GM19452 (cell line): ENCODE measurements around the gene SERPINA4.
"Not testable (repeated sequence)": the region's sequence is repeated elsewhere in the genome, so short reads cannot be mapped to it uniquely, and the experiment has no call there.

Experiments used
- ATAC-seq: cut with Tn5 transposase; IDR thresholded peaks from one replicate; pipeline ENCODE4 v1.9.1; 2021; ENCODE audit not compliant: unreplicated experiment

The SERPINA4 gene

DNA sequence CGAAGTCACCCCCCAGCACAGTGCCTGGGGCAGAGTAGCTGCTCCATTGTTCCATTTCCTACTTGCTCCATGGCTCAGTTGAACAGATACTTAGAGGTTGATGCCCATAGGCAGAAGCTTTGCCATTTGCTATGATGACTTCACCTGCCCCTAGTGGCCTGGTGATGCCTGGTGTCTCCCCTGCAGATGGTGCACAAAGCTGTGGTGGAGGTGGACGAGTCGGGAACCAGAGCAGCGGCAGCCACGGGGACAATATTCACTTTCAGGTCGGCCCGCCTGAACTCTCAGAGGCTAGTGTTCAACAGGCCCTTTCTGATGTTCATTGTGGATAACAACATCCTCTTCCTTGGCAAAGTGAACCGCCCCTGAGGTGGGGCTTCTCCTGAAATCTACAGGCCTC is 30.6 kb downstream of the SERPINA4 start:
- ATAC-seq = no peak

DNA sequence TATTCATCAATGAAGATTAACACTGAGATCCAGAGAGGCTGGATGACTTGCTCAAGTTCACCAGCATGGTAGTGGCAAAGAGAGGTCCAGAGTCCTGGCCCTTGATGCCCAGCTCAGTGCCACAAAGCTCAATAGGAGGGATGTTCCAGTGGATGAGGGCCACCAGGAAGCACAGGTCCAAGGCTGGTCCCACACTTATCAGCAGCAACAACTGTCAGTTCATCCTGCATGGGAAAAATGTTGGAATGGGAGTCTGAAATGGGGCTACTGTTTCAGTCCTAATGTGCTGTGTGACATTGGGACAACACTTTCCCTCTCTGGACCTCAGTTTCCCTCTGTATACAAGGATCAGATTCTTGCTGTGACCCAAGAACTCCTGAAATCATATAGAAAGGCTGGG is 31.2 kb downstream of the SERPINA4 start:
- ATAC-seq = no peak

DNA sequence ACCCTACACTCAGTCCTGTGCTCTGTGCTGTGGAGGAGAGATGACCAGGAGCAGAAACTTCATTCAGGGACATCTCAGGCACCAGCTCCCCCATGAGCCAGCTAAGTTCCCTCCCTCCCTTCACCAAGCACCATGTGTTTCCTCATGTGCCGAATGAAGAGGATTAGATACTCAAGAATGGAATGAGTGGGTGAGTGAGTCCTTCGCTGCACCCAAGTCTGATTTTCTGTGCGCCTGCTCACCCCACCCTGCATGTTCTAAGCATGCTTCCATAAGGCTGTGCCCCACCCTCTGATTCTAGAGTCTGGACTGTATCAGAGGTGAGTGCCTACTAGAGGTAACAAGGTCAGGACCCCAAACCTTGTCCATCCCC is 32.1 kb downstream of the SERPINA4 start:
- ATAC-seq = no peak

DNA sequence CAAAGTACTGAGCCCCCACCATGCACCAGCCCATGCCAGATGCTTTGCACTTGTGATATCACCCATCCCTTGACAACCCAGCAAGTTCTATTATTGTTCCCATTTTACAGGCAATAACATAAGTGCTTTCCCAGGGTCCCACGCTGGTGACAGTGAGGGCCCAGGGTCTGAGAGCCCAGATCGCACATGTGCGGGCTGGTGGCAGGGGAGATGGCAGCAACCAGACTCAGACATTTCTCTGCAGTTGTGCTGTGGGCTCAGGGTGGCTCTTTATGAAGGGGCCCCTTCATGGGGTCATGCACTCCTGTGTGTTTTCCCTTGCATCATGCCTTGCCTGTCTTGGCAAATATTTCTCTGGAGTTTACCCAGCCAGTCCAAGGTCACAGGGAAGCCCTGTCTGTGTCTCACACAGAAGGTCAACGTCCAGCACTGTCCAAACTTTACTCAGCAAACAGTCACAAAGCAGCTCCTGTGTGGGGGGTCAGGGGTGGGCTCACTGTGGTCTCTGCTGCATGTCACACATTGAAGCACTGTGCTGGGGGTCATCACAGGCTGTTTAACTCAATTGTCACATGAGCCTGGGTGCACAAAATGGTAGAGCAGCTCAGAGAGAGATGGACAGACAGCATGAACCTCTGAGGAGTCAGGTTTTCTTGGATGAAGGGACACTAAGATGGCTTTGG is 32.6 kb downstream of the SERPINA4 start:
- ATAC-seq = no peak

DNA sequence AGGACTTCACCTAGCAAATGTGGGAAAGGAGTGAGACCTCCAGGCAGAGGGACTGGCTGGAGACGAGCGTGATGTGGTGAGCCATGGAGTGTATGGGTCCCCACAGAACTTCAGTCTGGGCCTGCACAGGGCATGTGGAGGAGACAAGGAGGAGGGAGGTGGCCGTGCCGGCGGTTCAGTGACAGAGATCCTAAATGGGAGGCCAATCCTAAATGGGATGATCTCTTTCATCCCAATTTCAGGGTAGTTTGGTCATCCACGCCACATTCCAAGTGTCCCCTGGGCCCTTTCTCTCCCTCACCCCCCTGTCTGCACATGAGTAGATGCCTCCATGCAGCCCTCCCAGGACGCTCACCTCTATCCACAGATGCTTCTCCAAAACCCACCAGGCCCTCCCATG is 33.2 kb downstream of the SERPINA4 start:
- ATAC-seq = no peak

DNA sequence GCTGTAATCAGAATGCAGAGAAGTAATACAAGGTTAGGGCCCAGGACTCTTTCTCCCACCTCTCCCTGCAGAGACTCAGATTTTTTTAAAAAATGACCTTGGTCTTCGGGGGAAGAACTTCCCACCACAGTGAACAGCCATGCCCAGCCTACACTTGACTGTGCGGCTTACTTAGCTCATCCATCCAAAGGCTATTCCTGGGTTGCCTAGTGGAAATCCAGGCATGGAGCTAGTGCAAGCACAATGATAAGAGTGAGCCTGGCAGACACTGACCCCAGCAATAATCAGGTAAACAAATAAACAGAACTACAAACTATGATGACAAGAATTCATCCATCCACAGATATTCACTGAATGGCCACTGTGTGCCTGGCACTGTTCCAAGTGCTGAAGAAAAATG is 34.7 kb downstream of the SERPINA4 start:
- ATAC-seq = no peak

DNA sequence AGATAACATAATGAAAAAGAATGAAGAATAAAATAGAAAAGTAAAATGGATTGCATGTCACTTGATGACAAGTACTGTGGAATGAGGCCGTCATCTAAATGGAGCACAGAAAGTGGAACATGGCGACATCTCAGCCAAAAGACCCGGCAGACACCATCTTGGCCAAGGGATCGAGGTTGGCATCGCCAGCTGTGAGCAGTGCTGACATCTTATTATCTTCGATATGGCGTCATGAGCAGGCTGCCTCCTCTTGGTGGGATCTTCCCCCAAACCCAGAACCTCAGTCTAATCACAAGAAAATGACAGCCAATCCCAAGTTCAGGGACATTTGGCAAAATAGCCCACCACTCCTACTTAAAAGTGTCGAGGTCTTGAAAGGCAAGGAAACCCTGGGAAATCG is 35.1 kb downstream of the SERPINA4 start:
- ATAC-seq = no peak

DNA sequence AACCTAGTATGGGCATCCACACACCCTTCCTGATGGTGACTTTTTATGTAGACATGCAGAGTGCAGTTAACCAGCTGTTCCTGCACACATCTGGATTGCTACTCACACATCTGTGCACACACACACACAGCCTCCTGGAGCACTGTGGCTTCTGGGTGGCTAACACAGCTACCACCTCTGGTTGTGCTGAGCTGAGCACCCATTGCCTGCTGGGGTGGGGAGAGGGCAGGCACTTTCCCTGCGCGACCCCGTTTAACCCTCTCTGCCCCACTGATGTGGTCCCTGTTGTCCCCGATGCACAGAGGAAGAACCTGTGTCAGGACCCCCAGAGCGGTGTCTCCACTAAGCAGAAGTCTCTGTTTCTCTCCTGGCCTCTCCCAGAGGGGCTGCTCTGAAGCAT is 36.5 kb downstream of the SERPINA4 start:
- no peak for ATAC-seq

DNA sequence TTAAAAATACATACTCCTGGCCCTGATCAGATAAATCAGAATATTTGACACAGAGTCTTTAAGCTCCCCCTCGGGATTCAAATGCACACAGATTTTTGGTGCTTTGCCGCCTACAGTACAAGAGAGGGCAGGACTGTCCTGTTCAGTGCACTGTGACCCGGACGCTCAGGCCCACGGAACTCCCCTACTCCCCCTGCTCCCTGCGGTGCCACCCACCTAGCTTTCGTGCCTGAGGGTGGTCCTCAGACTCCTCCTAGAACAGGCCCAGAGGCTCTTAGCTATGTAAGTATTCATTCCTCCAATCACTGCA is 37.2 kb downstream of the SERPINA4 start:
- no peak for ATAC-seq

DNA sequence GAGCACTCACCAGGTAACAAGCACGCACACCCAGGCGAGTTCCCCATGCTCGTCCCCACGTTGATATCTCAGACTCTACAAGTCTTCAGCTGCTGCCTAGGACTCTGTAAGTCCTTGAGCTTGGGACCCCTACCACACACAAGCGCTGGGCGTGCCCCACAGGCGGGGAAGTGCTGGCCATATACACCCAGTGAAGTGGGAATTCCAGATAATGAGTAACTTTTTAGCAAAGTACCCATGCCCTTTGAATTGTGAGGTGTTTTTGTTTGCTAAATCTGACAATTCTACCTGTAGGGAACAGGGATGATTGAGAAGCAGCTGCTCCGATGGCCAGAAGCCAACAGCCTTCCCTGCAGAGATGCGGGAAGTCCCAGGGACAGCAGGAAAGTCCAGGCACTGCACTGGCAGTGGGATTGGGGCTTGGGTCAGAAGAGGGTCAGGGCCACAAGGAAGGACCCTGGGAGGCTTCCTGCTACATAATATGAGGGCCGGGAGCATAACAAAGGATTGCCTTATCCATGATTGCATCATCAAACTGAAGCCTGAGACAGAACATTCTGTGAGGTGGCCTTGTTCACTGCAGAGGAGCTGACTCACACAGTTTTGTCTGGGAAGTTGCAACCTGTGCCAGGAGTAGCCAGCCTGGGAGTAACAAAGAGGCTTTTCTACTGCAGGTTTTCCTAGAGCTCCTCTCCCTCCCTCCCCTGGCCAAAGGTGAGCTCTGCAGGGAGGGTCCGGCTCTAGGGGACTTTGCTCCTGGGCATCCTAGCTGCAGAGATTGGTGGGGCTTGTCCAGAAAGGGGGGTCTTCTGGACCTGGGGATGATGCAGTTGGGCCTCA is 37.8 kb downstream of the SERPINA4 start:
- no peak for ATAC-seq

DNA sequence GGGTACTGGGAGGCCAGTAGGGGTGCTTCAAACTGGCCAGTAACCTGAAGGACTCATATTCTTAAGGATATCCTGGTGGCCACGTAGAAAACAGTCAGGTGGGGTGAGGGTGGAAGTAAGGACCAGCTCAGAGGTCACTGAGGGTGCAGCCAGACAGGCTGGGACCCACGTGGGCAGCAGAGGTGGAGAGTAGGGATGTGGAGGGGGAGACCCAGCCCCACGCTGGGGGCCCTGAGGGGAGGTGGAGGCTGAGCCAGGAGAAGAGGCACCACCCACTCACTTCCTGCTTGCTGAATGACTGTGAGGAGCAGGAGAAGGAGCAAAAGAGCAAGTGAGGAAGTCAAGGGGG is 38.4 kb downstream of the SERPINA4 start:
- ATAC-seq = no peak

DNA sequence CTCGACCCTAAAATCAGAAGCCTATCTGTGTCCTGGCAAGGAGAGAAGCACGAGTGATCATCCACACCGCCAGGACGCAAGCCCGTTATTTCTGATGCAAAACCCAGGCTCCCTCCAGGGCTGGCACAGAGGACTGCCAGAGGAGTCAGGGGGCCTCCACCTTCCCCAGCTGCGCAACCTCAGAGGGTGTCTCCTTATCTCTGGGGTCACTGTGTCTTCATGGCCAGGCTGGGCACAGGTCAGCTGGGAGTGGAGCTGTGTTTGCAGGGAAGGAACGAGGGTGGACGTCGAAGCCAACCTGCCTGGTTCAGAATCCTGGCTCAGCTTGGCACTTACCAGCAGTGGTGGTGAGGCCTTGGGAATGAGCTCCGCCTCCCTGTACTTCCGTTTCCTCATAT is 38.9 kb downstream of the SERPINA4 start:
- ATAC-seq = no peak

DNA sequence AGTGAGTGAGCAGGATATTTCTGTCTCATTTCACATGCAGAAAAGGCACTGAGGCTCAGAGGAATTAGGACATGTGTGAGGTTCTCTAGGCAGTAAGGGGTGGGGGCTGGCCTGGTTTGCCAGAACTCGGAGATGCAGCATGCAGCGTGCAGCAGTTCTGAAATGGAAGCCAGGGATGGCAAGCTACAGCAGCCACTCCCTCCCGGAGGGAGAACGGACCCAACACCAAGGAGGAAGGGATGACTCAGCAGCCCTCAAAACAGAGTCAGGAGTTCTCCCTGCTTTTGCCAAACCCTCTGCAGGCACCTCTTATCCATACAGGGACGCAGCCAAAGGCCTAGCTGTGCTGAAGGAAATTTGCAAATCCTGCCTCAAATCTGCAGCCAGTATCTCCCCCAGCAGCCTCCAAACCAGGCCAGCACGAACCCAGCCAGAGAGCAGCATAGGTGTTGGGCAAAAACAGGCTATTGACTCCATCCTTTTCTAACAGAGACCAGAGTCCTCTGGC is 40.7 kb downstream of the SERPINA4 start:
- no peak for ATAC-seq

DNA sequence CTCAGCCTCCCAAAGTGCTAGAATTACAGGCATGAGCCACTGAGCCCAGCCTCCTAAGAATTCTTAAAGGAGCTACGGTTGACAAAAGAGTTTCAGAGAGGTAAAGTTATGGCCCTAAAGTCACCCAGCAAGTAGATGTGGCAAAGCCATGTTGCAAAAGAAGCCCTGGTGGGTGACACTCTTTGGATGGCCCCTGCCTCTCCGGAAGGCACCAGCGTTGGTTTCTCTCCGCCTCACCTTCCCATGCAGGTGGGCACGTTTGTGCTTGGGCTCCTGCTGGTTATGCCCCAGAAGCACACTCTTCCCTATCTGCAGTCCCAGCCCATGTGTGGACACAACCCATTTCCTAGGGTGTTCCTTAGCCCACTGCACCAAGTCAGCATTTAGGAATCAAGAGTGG is 41.5 kb downstream of the SERPINA4 start:
- no peak for ATAC-seq

DNA sequence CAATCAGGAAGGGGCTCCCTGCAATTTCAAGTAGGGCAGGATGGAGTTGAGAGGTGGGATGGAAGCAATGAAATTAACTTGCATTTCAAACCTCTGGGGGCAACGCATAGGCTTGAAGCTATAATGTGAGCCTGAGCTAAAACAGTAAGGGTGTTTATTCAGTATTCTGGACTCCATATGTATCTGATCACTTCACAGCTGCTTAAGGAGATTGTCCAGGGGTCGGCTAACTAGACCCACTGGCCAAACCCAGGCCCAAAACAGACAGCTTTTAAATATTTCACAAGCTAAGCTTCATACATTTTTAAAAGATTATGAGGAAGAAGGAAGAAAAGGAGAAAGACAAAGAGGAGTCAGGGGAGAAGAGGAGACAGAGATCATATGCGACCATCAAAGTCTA is 44.1 kb downstream of the SERPINA4 start:
- no peak for ATAC-seq

DNA sequence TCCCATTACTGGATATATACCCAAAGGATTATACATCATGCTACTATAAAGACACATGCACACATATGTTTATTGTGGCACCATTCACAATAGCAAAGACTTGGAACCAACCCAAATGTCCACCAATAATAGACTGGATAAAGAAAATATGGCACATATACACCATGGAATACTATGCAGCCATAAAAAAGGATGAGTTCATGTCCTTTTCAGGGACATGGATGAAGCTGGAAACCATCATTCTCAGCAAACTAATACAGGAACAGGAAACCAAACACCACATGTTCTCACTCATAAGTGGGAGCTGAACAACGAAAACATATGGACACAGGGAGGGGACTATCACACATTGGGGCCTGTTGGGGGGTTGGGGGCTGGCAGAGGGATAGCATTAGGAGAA is 47.7 kb downstream of the SERPINA4 start:
- not testable (repeated sequence) for ATAC-seq

DNA sequence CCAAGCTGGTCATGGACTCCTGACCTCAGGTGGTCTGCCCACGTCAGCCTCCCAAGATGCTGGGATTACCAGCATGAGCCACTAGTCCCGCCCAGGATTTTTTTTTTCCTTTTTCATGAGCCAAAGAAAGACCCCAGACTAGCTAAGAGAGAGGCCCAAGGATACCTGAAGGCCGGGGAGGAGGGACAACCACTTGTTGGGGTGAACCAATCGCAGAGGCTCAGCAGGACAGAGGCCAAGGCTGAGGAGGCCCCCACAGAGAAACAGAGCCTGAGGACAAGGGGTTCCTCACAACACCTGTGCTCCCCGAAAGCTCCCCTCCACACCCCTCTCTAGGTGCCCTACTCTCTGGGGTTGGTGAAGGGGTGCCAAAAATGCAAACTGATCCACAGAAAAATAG is 49.9 kb downstream of the SERPINA4 start:
- no peak for ATAC-seq

DNA sequence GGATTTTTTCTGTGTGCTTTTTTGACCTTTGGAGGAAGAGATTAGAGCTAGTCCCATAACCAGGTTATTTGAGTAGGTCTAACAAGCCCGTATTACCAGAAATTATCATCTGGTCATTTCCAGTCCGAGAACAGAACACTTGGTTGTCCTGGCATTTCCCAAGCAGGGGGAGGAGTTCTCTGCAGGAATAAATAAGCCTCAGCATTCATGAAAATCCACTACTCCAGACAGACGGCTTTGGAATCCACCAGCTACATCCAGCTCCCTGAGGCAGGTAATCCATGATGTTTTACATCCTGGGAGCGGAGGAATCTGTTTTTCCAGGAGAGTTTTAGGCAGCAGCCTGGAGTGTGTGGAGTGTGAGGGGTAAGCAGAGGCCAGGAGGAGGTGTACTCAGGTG is 50.9 kb downstream of the SERPINA4 start, which contains the start of gene SERPINA3:
Gene SERPINA3 (plus strand): TSS at position 218 of the 400 bp plus-strand sequence. CDS start 2,051 bp downstream, outside the sequence.
- no peak for ATAC-seq

DNA sequence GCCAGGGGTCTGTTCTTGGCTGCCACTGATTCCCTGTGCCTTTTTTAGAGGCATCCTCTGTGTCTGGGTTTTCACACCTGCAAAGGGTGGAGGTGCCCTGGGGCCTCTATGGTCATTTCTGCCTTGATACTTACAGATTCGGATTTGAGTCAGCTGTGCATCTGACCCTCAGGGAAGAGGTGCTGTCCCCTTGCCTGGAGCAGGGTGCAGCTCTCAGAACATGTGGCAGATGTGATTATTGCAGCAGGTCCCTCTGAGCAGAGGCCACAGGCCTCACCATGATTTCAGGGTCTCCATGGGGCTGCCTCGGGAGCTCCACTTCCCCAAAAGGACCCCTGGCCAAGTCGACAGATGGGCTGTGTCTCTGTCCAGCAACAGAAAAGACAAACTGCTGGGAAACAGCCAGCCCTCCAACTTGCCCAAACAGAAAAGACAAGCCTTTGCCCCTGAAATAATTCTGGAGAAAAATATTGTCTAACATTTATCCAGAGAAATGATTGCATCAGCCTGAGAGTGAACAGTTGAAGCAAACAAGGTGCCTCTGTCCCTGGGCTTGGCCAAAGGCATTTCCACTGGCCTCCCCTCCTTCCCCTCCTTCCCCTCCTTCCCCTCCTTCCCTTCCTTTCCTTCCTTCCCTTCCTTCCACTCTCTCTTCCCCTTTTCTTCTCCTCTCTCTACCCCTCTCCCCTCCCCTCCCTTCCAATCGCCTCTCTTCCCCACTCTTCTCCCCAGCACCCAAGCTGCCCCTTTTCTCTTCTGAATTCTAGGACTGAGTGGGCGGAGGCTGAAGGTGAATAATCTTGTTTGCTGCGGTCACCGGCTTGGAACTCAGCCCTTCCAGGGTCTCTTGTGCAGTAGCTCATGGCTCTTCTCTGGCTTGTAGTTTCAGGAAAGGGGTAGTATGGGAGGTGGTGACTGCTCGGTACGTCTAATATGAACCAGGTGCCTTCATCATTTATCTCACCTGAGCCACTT is 51.6 kb downstream of the SERPINA4 start:
- no peak for ATAC-seq

DNA sequence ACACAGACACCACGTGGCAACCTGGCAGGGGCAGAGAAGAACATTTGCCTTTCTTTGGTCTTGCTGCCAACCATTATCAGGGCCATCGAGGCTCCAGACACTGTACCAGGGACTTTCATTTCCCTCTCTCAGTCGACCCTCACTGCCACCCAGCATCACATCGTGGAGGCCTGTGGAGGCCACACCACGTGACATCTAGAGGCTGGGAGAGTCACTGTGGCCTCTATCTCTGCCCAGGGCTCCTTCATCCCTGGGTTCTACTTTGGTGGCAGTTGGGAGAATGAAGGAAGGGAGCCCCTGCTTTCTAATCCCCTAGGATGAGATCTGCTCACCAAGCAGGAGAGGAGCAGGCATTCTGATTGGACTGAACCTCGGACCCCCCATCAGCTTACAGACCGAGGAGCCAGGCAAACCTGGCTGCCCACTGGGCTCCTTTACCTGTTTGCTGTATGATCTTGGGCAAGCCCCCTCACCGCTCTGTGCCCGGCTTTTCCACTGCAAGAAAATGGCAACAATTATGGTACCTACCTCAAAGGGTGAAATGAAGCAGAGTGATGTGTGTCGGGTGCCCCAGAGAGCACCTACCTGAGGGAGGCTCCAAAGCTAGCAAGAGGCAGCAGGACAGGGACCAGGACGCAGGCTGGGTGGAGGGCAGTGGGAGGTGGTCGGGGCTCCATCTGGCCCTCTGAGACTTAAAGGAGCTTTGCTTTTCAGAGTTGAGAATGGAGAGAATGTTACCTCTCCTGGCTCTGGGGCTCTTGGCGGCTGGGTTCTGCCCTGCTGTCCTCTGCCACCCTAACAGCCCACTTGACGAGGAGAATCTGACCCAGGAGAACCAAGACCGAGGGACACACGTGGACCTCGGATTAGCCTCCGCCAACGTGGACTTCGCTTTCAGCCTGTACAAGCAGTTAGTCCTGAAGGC is 52.7 kb downstream of the SERPINA4 start:
- no peak for ATAC-seq
